Measurements from ENCODE around the gene LRP1-AS. TPM values are rescaled to one million over a fixed set of nuclear protein-coding genes. Genes with fewer than 3 reads are reported as not detected.

LRP1-AS gene
- total RNA-seq, 3 donors from 2014 or later = not detected

GRCh38 chr12:57171668-57172067 is 24.2 kb upstream of the LRP1-AS start:
- H3K27ac ChIP-seq = peak overlapping the region in 1 of 2 donors; percentile 9
- H3K9me3 ChIP-seq = no peaks in the 10 kb centered on the region
- DNase-seq (ENCODE audit: low spot score in 2 of 2) = no peak
- TF ChIP-seq POLR2AphosphoS5 (IDR thresholded peaks at IDR 0.05) (no peak), CTCF (IDR thresholded peaks at IDR 0.05) (no peak), POLR2A (IDR thresholded peaks at IDR 0.05) (no peak)
- no peaks in the 10 kb centered on the region for H3K27me3 ChIP-seq
- intact Hi-C loops (cut with DNase I; ENCODE audit: low total_unique reads) = no loop called here
- H3K4me1 ChIP-seq = no peaks in the 10 kb centered on the region
- no peak overlapping the region for H3K4me3 ChIP-seq
- no peaks in the 10 kb centered on the region for H3K36me3 ChIP-seq

- no peaks in the 10 kb centered on the region for H3K36me3 ChIP-seq
- no peak overlapping the region for H3K4me3 ChIP-seq
- H3K27ac ChIP-seq = peak overlapping the region in 1 of 2 donors; percentile 9
- no peaks in the 10 kb centered on the region for H3K4me1 ChIP-seq
- no peaks in the 10 kb centered on the region for H3K27me3 ChIP-seq
- H3K9me3 ChIP-seq = no peaks in the 10 kb centered on the region
- no peak for DNase-seq (ENCODE audit: low spot score in 2 of 2)
- intact Hi-C loops (cut with DNase I; ENCODE audit: low total_unique reads) = no loop called here
- TF ChIP-seq POLR2AphosphoS5 (IDR thresholded peaks at IDR 0.05) = no peak
- TF ChIP-seq POLR2A (IDR thresholded peaks at IDR 0.05) = no peak
- no peak for TF ChIP-seq CTCF (IDR thresholded peaks at IDR 0.05)
Observed at GRCh38 chr12:57170927-57171326, 23.5 kb upstream of the LRP1-AS start.

- Histone ChIP-seq H3K4me1 (no peaks in the 10 kb centered on the region), H3K4me3 (no peak overlapping the region), H3K9me3 (no peaks in the 10 kb centered on the region), H3K27me3 (no peaks in the 10 kb centered on the region), H3K27ac (no peak overlapping the region), H3K36me3 (no peaks in the 10 kb centered on the region)
- intact Hi-C loops (cut with DNase I; ENCODE audit: low total_unique reads) = no loop called here
- no peak for DNase-seq (ENCODE audit: low spot score in 2 of 2)
- TF ChIP-seq CTCF (IDR thresholded peaks at IDR 0.05) (no peak), POLR2A (IDR thresholded peaks at IDR 0.05) (no peak), POLR2AphosphoS5 (IDR thresholded peaks at IDR 0.05) (no peak)
Observed at GRCh38 chr12:57170408-57170807, 23.0 kb upstream of the LRP1-AS start.

GRCh38 chr12:57169969-57170368 is 22.6 kb upstream of the LRP1-AS start:
- Histone ChIP-seq H3K4me1 (no peaks in the 10 kb centered on the region), H3K27me3 (no peaks in the 10 kb centered on the region), H3K36me3 (no peaks in the 10 kb centered on the region), H3K4me3 (no peak overlapping the region), H3K9me3 (no peaks in the 10 kb centered on the region), H3K27ac (no peak overlapping the region)
- no peak for DNase-seq (ENCODE audit: low spot score in 2 of 2)
- intact Hi-C loops (cut with DNase I; ENCODE audit: low total_unique reads) = no loop called here
- TF ChIP-seq POLR2A (IDR thresholded peaks at IDR 0.05) = no peak

GRCh38 chr12:57169046-57169795 is 21.8 kb upstream of the LRP1-AS start:
- Histone ChIP-seq H3K9me3 (no peaks in the 10 kb centered on the region), H3K36me3 (no peaks in the 10 kb centered on the region), H3K27ac (no peak overlapping the region), H3K27me3 (no peaks in the 10 kb centered on the region), H3K4me1 (no peaks in the 10 kb centered on the region), H3K4me3 (no peak overlapping the region)
- intact Hi-C loops (cut with DNase I; ENCODE audit: low total_unique reads) = no loop called here
- DNase-seq (ENCODE audit: low spot score in 2 of 2) = no peak
- TF ChIP-seq CTCF (IDR thresholded peaks at IDR 0.05) (no peak), POLR2A (IDR thresholded peaks at IDR 0.05) (no peak), POLR2AphosphoS5 (IDR thresholded peaks at IDR 0.05) (no peak)
